GM12874 (cell line): ENCODE data around the gene PLXDC2.

ENCODE experiments used
- TF ChIP-seq, protein P1 (sequence below): IDR thresholded peaks from 2 replicates; pipeline ENCODE4 v1.5.1; 2011; ENCODE audit warnings: low read depth, mild to moderate bottlenecking, control low read depth, low read length, moderate library complexity; ENCODE audit not compliant: insufficient read depth

Gene PLXDC2

DNA sequence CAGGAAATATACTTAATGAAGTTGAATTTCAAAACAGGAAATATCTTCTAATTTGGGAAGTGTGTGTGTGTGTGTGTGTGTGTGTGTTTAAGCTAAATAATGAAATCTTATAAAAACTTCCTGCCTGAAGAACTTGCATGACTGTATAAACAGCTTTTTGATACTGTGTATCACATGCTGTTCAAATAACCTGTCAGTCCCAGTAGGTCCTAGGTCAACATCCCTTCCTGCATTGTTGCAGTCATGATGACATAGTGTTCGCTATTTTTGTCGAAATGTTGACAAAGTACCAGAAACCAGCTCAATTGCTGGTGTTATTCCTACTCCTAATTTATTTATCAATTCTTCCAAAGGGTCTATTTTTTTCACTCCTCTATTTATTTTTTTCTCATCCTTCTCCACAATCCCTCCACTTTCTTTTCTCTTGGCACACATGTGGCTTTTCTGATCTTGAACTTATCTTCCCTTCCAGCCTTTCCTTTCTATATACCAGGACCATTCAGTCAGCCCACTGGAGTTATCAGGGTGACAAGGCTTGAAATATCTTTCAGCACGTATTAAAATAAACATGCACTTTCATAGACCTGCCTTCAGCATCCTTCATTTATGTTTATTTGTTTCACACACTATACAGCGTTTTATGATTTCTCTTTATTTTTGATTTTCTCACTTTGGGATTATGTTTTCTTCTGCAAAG lies 115.8 kb downstream of the PLXDC2 start:
- TF ChIP-seq, protein P1, sequence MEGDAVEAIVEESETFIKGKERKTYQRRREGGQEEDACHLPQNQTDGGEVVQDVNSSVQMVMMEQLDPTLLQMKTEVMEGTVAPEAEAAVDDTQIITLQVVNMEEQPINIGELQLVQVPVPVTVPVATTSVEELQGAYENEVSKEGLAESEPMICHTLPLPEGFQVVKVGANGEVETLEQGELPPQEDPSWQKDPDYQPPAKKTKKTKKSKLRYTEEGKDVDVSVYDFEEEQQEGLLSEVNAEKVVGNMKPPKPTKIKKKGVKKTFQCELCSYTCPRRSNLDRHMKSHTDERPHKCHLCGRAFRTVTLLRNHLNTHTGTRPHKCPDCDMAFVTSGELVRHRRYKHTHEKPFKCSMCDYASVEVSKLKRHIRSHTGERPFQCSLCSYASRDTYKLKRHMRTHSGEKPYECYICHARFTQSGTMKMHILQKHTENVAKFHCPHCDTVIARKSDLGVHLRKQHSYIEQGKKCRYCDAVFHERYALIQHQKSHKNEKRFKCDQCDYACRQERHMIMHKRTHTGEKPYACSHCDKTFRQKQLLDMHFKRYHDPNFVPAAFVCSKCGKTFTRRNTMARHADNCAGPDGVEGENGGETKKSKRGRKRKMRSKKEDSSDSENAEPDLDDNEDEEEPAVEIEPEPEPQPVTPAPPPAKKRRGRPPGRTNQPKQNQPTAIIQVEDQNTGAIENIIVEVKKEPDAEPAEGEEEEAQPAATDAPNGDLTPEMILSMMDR: no peak

DNA sequence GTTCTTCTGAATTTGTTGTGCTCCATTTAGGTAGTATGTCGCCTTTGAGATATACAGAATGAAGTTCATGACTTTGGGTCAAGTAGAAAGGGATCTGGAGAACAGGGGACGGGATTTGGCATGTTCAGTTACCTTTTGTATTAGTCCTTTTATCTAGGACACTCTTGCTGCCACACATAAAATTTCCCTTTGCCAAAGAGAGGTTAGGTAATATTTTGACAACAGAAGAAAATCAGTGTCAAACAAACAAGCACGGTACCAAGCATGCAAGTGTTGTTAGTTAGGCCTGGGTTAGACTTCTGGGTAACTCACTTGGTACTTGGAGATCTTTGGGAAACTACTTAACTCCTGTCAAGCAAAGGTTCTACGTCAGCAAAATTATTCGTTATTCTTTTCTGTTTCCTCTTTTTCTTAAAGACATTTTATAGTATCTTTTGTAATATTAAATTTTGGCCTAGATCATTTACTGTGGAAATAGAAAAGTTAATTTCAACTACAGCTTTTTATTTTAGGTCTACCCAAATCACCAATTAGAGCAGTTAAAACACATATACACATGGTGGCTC lies 116.7 kb downstream of the PLXDC2 start:
- TF ChIP-seq, protein P1: no peak

DNA sequence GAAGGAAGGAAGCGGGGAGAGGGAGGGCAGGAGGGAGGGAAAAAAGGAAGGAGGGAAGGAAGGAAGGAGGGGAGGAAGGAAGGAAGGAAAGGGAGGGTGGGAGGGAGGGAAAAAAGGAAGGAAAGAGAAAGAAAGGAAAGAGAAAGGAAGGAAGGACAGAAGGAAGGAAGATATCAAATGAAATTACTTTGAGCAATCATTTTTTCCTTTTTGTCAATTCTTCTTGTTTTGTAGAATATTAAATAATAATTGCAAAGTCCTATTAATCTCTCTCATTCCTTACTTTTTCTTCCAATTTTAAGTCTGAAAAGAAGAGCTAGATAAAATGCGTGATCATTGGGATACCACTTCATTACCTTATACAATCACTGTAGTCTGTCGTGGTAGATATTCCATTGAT lies 117.5 kb downstream of the PLXDC2 start:
- TF ChIP-seq, protein P1: no peak

DNA sequence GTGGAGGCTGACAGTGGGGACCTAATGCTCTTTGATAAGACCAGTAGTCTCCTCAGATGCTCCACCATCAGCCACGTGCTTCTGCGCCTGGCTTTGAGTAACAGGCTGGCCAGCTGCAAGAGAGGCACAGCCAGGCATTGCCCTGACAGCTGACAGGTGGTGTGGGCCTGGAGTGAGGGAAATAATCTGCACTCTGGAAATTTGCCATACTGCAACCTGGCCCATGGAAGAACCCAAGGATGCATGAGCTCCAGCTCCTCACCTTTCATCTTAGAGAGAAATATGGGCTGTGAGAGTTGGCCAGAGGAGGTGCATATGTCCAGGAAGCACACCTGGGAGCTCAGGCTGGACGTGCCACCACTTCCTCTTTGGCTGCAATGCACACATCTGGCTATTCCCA lies 118.9 kb downstream of the PLXDC2 start:
- TF ChIP-seq, protein P1: no peak

DNA sequence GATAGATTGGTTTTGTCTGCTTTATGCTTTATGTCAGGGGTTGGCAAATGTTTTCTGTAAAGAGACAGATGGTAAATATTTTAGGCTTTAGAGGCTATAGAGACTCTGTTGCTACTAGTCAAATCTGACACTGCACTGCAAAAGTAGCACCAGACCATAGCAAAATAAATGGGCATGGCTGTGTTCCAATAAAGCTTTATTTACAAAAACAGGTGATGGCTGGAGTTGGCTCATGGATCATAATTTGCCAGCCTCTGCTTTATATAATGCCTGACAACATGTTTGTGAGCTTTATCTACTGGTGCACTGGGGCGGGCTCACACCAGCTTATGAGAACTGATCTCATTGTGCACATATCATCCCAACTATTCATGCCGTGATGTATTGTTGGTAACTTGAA lies 120.1 kb downstream of the PLXDC2 start:
- TF ChIP-seq, protein P1: no peak

DNA sequence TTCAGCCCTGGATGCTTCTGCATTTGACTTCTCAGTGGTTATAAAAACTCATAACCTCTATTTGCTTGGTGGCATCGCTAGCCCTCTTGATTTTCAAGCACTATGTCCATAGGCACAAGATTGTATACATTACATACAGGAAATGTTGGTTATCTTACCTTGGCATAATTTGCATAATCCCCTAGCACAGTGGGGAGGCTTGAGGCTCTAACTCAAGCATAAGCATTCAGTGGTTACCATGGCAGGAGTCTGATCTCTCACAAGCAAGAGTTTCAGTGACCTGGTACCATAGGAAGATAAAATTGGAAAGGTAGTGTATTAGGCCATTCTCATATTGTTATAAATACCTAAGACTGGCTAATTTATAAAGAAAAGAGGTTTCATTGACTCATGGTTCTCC lies 121.8 kb downstream of the PLXDC2 start:
- TF ChIP-seq, protein P1: no peak

DNA sequence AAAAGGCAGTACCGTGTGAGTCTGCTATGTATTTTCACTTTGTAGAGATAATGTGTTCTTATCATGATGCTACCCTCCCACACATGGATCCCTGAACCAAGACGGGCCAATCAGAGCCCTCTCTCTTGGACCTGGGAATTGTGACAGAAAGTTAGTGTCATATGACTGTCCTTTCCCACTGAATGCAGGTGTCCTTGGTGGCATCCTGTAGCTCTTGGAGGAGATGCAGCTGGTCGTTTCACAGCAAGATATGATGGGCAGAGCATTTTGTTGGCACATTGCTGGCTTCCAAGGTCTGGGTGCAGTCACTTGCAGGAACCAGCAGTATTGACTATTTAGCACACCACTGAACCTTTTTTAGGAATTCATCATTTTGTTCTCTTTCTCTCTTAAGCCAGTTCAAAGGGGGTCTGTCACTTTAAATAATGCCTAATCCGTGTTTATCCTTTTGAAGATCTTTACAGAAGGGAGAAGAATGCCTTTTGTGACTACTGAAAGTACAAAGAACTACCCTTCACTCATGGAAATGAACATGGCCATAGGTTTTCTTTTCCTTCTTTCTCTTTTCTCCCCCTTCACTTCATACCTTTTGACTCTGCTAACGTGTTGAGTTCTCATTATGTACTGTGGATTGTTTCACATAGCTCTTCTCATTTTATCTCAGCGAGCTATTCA lies 125.1 kb downstream of the PLXDC2 start:
- TF ChIP-seq, protein P1: no peak
